HEK293T (cell line): ENCODE results near the gene CTPS2.
"Not testable (repeated sequence)": the region's sequence is repeated elsewhere in the genome, so short reads cannot be mapped to it uniquely, and the experiment has no call there.

Experiments used
- CTBP1 ChIP-seq: fragments of 450-650 bp; IDR thresholded peaks from 2 replicates; pipeline ENCODE4 v1.6.1; 2016; ENCODE audit warnings: borderline replicate concordance
- FOXK2 ChIP-seq: fragments of 450-650 bp; IDR thresholded peaks from 2 replicates; pipeline ENCODE4 v1.6.1; 2016; ENCODE audit warnings: mild to moderate bottlenecking
- SP1 ChIP-seq: fragments of 450-650 bp; IDR thresholded peaks from 2 replicates; pipeline ENCODE4 v1.6.1; 2017
- TARDBP ChIP-seq: fragments of 450-650 bp; IDR thresholded peaks from 2 replicates; pipeline ENCODE4 v1.6.1; 2016

GRCh38 chrX:16716451-16716850 lies 4.0 kb upstream of the CTPS2 start:
- TF ChIP-seq SP1, FOXK2, TARDBP, CTBP1: not testable (repeated sequence)
